Stimulated activated CD8-positive, alpha-beta memory T cell treated with anti-CD3 and anti-CD28 coated beads, Interleukin-7, amount 100 ng/mL, for 24 hours (primary cell): ENCODE results near the gene CAST.
A peak's percentile ranks its signal among the peaks of the same experiment; 100 is the strongest.

ENCODE experiments used
- DNase-seq: peaks from one replicate; pipeline ENCODE4 v3.0.0-alpha.2; 2020; ENCODE audit warnings: low read depth

The CAST gene

DNA sequence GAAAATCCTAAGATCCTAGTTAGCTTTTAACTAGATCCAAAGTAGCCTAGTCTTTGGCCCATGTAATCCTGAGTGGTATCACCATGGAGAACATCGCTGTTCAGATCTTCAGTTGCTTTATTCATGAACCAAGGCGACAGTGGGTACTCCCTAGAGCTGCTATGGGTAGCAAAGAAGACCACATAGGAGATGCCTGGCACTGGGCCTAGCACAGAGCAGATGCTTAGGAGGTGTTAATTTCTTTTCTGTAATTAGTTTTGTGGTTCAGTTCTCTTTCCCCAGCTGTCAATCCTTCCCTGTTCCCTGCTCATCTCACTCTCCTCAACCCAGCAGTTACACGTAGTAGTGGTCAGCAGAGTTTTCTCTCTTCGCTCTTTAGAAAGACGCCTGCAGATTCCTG is 9.3 kb downstream of the CAST start:
- DNase-seq: no peak

DNA sequence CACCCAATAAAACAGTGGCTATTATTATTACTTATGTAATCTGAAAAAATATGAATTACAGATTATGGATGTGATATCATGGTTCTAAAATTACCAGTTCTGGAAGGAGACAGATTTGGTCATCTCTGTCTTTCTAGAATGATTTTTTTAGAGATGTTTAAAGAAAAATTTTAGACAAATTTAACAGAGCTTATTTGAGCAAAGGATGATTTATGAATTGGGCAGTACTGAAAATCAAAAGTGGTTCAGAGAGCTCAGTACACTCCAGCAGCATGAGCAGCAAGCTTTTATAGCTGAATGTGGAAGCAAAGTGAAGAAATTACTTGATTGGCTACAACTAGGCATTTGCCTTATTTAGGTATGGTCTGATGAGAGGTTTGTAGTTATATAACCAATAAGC is 11.0 kb downstream of the CAST start:
- DNase-seq: no peak

DNA sequence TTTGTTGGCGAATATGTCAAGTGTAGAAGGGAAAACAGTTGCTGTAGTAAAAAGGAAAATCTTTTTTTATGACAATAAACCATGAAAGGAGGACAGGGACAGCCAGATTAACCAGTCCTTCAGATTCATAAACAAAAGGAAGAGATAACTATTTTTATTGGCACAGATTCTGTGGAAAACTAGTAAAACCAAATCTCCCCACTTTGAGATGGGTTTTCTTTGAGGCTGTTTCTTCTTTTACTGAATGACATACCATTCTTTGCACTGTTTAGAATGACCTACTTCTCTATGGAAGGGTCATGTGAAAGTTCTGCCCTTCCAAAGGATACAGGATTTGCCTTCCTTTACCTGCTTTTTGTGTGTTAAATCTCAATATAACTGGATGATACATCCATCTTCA is 13.7 kb downstream of the CAST start:
- DNase-seq: no peak

DNA sequence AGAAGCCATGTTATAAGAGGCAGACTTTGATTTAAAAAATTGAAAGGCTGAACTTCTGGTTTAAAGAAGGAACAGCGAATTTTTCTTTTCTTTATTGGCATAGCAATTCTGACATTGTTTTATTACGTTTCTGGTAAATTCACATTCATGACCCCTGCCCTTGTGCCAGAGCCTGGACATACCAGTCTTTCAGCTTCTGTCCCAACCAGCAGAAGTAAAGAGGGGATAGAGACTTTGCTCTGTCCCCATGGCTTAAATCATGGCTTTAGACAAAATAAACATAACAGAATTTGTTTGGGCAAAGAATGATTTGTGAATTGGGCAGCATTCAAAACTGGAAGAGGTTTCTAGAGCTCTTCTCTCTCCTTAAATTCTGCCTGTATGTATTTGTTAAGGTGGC is 15.3 kb downstream of the CAST start:
- no peak for DNase-seq

DNA sequence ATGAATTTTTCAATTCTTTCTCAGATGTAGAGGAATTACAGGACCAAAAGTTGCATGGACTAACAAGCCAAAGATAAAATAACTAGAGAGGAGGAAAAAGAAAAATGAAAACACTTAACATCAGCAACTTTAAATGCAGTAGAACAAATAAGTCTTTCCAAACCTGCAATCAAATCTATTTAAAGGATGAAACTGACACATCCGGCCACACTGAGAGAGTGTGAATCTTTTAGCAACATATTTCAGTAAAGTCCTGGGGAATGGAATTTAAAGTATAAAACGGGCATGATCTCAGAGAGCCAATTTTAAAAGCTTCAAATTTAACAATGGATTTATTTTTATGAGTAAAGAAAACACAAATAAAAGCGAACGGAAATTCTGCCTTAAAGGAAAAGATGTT is 17.1 kb downstream of the CAST start:
- no peak for DNase-seq

DNA sequence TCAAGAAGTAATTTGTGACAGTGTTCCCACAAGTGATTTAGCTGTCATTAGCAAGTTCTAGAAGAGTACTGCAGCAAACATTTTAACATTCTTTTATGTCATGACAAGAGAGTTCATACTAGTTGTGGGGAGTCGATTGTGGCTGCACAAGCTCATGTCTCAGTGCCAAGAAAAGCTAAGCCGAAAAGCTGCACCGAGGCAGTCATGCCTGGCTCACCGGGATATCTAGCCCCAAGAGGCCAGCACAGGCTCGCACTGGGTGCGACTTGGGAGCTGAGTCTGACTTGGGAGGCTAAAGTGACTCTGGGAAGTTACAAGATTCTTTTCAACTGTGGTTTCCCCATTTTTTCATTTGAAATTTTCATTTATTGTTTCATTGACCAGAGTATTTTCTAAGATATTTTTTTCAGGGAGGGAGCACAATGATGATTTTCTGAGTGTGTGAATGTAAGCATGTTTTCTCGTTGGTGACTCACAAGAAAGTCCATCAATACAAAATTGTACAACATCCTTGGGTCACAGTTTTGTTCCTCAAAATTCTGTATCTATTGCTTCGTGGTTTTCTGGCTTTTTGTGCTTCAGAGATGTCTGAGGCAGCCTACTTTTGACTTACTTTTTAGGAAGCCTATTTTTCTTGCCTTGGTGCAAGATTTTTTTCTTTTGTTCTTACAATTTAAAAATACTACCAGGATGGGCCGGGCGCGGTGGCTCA is 18.7 kb downstream of the CAST start:
- no peak for DNase-seq

DNA sequence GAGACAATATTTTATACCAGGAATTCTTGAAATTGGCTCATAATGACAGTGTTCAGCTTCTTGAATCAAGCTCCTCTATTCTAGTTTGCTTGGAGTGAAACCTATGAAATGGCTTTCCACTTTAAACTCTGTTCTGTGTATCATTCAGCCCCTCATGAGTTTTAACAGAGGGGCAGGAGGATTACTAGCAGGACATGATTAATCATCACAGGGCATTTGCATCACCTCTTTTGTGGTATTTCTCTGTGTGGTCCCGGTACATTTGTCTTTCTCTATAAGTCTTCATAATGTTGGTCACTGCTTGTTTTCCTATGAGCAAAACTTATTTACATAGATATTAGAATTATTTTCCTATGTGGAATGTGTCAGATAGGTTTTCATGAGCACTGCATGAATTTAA is 21.2 kb downstream of the CAST start:
- no peak for DNase-seq

DNA sequence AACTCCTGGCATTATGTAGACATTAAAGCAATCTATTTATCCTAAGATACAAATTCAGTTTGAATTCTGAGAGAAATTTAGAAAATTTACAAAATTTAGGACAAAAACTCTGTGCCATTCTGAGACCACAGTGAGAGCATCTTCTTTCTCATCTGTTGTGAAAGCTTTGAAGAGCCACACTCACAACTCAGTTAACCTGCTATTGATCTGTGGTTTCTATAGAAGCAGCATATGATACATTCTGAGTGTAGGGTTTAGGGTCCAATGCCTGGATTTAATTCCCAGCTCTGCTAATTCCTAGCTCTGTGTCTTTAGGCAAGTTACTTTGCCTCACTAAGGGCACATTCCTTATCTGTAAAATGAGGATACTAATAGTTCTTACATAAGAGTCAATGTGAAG is 21.6 kb downstream of the CAST start:
- no peak for DNase-seq

DNA sequence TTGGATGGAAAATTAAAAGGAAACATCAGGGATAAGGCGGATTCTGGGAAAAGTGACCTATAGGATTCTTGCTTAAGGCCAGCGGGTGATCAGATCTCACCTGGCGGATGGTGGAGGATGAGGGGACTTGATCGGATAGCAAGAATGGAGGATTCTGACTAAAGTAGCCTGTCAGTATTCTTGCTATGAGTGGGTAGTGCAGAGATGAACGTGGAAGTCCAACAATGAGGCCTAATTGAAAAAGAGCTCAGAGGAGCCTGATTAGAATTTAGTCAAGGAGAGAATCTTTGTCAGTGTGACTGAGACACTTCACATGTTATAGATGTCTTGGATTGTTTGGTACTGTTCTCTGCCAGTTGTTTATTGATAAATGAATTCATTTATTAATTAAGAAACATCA is 24.9 kb downstream of the CAST start:
- DNase-seq: no peak

DNA sequence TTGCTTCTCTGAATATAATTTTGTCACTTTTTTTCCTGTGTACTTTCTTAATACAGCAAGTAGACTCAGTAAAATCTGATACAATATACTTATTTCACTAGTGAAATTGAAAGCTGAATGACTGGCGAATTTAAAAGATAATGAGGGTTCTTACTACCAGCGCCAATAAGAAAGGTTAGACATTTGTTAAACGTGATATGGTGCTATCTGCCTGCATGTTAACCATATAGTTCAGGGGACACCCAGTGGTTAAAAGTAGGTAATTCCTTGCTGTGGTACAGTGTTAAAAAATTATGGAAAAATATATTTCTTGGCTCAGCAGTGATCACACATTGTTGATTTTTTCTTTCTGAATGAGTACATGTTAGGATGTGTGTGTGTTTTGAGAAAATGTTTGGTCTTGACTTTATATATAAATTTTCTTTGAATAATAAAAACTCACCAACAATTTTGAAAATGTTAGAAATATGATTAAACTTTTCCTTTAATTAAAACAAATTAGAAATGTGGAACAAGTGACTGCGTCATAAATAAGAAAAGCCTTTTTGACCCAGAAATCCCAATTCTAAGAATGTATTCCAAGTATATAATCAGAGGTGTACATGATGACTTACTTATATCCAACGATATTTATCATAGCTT is 25.8 kb downstream of the CAST start:
- DNase-seq: no peak

DNA sequence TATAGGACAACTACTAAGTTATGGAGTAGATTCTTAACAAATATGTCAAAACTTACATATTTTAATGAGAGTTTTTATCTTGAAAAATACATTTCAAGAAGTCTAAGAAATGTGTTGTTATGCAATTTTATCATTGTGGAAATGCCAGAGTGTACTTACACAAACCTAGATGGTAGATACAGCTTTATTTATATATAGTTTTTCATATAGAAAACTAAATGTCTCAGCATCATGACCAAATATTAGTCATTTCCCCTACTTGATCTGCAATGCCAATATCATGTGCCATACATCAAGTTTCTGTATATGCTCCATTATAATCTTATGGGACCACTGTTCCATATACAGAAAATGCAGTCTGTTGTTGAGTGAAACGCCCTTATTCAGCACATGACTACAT is 28.7 kb downstream of the CAST start:
- no peak for DNase-seq

DNA sequence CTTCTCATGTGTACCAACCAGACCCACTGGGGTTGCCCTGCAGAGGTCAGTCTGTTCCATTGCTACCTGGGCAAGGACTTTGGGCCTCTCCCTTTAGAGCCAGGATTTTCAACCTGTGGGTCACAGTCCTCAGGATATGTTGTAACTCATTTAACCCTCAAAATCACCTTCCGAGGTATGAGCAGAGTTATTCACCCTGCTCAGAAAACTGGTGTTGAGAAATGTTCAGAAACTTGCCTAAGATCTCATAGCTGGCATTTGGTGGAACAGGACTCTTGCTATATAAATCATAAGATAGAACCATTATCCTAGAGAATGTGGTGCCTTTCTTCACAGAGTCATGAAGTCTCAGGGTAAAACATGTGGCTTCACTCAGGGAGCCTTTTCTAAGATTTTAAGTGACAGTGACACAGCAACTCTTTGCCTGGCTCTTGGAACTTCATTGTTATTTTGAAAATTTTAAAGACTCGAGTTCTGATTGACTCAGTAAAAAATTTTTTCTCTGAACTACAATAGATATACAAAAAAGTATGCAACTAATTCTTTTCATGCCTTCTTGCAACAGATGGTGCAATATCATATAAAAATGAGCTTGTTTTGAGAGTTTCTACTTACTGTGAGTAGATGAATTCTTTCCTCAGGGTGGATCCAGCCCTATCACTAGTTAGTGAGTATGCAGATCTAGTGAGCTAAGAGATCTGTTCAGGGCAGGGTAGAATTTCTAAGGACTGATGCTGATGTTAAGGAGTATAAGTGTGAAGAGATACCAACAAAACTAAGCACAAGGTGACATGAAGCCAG is 29.5 kb downstream of the CAST start:
- DNase-seq: no peak

DNA sequence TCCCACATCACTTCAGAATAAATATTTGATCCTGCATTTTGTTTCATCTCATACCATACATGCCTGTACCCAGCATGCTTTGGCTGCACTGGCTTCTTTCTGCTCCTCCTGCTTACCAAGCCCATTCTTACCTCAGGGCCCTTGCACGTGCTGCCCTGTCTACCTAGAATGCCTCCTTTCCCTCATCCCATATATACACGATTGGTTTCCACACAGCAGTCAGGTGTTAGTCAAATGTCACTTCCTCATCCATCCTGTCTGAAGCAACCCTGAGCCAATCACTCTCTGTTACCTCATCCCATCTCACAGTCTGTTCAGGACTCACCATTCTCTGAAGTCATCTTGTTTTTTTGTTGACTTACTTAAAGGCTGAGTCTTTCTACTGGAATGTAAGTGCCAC is 30.3 kb downstream of the CAST start:
- DNase-seq: no peak

DNA sequence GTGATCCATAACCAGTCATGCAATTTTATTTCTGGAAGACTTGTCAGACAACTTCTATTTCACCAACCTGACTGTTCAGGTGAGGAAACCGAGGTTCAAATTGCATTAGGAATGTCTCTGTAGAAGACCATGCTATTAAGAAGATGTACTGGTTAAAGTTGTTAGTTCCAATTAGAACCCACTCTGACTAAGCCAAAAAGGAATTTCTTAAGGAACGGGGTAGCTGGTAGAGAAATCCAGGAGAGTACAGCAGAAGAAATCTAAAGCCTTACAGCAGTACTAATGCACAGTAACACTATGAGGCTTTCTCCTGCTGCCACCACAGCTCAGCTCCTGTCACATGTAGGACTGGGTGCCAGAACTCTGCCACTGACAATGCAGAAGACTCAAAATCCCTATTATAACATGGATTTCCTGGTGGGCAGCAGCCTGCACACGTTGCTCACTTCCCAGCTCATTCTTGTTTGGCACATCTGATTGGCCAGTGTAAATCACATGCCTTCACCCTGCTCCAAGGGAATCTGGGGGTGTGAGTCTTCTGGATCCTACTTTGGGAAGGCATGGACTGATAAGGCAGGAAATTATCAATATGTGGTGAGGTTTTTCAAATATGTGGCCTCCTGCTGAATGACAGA is 37.1 kb downstream of the CAST start:
- no peak for DNase-seq

DNA sequence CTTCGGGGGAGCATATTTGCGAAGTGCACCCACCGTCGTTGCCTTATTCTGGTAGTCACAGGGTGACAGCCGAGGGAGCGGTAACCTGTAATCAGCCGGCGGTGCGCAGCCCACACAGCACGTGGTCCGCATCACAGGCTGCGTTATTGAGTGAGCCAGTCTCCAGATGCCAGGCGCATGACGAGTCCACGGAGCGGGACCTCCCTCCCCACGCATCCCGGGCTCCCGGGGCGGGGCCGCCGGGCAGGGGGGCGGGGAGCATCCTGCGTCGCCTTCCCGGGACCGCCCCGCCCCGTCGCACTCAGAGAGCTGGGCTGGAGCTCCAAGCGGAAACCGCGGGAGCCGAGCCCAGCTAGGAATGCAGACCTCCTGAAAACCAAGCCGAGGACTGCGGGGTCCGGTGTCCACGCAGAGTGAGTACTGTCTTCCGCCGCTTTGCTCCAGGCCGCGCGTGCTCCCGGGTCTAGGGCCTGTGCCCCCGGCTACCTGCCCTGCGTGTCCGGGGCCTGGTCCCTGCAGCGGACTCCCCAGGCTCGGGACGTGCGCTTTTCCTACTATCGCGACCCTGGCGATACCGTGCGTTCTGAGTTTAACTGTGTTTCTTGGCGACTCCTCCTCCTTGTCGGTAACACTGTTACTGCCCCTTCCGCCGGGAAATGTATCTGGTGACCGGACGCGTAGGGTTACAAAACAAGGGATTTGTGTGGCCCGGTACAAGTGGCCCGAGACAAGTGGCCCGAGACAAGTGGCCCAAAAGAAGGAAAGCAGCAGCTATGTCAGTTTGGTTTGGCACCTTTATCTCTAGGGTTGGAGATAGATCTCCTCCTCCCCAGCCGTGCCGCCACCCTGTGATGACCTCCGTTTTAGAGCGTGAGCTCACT is 40.6 kb downstream of the CAST start:
- peak; percentile 61 for DNase-seq

DNA sequence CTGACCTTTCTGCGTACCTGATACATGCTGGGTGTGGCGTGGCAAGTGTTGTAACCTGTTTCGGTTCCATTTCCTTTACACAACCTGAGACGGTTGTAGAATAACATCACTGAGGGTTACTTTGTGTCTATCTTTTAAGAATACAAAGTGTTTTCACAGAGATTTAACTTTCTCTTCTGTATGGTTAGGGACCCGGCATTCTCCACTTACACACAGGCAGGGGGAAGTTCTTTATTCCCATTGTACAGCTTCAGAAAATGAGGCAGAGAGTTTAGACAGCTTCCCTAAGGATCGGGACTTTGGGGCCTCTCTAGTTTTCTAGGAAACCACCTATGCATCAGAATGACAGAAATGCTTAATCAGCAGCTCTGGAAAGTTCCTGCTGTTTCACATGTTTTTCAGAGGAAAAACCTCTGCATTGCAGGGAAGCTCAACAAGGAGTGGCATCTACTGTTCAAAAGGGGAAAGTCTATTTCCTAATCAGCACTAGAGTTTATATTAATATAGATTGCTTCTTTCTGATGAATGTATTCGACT is 41.3 kb downstream of the CAST start:
- DNase-seq: no peak

DNA sequence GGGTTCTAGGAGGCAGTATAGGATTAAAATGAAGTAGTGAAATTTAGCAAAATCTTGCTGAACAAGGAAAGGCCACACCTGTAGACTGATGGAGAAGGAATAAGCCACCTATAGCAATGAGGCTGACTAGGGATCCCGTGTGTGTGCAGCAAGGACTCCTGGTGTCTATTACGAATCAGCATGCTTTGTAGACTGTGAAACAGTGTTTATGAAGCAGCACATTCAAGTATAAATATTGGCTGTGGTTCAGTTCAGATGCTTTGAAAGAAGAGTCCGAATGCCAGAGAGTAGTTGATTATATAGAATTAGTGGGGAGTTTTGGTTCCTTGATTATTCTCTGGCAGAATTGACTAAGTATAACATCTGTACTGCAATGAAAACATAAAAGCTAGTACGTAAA is 41.8 kb downstream of the CAST start:
- no peak for DNase-seq

DNA sequence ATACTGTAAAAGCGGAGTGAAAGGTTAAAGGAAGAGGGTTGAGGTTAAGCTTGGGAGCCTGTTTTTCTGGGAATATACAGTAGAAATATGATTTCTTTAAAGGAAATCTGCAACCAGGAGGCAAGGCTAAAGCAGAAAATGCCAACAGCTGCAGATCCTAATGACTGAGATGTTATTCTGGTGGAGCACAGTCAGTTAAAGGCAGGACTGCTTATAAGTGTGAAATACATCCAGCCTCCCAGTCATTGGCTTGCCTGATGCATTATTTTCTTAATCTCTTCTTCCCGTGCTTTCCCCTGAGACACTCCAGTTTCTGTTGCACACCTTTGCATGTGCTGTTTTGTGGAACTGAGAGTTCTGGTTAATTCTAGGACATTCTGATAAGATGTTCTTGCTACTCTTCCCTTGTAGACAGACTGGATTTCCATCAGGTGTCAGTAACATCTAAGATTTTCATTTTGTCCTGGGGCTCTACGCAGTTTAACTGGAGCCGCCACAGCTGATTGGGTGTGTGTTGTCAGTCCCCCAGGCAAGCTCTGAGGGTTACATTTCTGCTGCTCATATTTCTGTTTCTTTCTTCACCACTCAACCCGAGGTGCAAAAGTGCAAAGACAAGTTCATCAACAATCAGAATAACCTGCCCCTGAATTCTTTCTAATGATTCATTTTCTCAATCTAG is 44.4 kb downstream of the CAST start:
- DNase-seq: no peak

DNA sequence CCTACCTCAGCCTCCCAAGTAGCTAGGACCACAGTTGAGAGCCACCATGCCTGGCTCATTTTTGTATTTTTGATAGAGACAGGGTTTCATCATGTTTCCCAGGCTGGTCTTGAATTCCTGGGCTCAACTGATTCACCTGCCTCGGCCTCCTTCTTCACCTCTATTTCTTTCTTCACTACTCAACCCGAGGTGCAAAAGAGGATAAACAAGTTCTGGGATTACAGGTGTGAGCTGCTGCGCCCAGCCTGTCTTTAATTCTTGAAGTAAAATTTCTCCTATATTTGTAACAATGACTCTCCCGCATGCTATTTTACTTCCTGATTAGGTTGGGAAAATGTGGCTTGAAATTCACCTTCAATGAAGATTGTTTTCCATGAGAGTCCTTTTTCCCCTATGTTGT is 46.4 kb downstream of the CAST start:
- no peak for DNase-seq

DNA sequence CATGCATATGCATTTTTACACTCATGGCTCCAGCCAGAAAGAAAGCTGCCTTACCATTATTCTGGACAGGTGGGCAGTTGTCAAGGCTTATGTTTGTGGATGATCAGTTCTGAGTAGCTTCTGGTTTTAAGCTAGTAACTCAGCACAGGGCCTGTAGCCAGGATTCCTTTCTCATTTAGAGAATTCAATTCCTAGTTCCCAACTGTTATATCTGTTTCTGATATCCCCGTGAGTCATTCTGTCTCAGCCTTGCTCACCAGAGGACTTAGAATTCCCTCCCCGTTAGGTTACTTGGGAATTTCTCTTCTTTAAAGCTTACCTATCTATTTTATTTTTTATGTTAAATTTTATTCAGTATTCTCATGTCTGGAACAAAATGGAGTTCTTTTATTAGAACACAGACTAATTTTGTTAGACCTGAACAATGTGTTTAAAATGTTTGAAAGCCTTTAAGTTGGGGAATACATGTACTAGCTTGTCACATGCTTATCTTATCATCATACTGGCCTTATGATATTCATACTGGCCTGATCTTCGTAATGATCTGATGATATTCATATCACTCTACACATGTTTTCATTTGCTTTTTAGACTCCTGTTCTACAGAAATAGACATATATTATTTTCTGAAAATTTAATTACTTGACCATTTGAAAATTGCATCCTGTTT is 47.1 kb downstream of the CAST start:
- DNase-seq: no peak
